Natural killer cell (primary cell): ENCODE data around the gene PTGIS. TPM values are rescaled to one million over a fixed set of nuclear protein-coding genes. Genes with fewer than 3 reads are reported as not detected.

Experiments
- ATAC-seq, 3 donors: fragments of 150-1000 bp in 2 of 3; fragments of 200-7000 bp in 1 of 3; cut with Tn5 transposase; 1 replicate in 1 of 3; 2 replicates in 2 of 3; pipeline ENCODE4 v1.10.0; 2021; ENCODE audit warnings: mild to moderate bottlenecking in 2 of 3, moderate library complexity in 2 of 3
- DNase-seq, 2 donors: peaks; one replicate each; pipeline versions ENCODE4 v3.0.0 to v3.0.0-alpha.2; 2013 to 2021; ENCODE audit warnings: mixed read lengths in 1 of 2
- H3K27ac ChIP-seq: one replicate; pipeline ENCODE4 v1.5.1; 2013; ENCODE audit warnings: mild to moderate bottlenecking, low read length
- H3K27me3 ChIP-seq: one replicate; pipeline ENCODE4 v1.6.1; 2013; ENCODE audit warnings: low read length; ENCODE audit not compliant: control insufficient read depth, insufficient read depth
- H3K36me3 ChIP-seq: one replicate; pipeline ENCODE4 v1.6.1; 2013; ENCODE audit warnings: low read length; ENCODE audit not compliant: control insufficient read depth, insufficient read depth
- H3K4me1 ChIP-seq: one replicate; pipeline ENCODE4 v1.6.1; 2013; ENCODE audit warnings: low read length; ENCODE audit not compliant: control insufficient read depth, insufficient read depth
- H3K4me3 ChIP-seq: one replicate; pipeline ENCODE4 v1.5.1; 2013; ENCODE audit warnings: low read length
- H3K9me3 ChIP-seq: one replicate; pipeline ENCODE4 v1.6.1; 2013; ENCODE audit warnings: low read length; ENCODE audit not compliant: control insufficient read depth, insufficient read depth
- H3K27ac Mint-ChIP-seq, 2 donors: one replicate each; pipeline ENCODE4 v1.8.0; 2022; ENCODE audit warnings: mild to moderate bottlenecking in 2 of 2, mixed read lengths in 2 of 2, moderate library complexity in 1 of 2
- H3K27me3 Mint-ChIP-seq, 2 donors: one replicate each; pipeline ENCODE4 v1.8.0; 2022; ENCODE audit warnings: low read depth in 2 of 2, mixed read lengths in 2 of 2
- H3K36me3 Mint-ChIP-seq: one replicate; pipeline ENCODE4 v1.8.0; 2022; ENCODE audit warnings: mixed read lengths
- H3K4me1 Mint-ChIP-seq, 2 donors: one replicate each; pipeline ENCODE4 v1.8.0; 2022; ENCODE audit warnings: mixed read lengths in 2 of 2
- H3K4me3 Mint-ChIP-seq: one replicate; pipeline ENCODE4 v1.8.0; 2022; ENCODE audit warnings: mild to moderate bottlenecking, moderate library complexity, mixed read lengths
- H3K9me3 Mint-ChIP-seq, 2 donors: one replicate each; pipeline ENCODE4 v1.8.0; 2022; ENCODE audit warnings: mixed read lengths in 2 of 2
- WGBS: methylation state at CpG from one replicate; pipeline ENCODE4 v1.1.7; 2013; ENCODE audit warnings: missing lambda C conversion rate; ENCODE audit not compliant: insufficient coverage; 5-methylcytosine and 5-hydroxymethylcytosine counted together
- intact Hi-C: fragments of 100-400 bp; cut with micrococcal nuclease; formaldehyde crosslinking; loops from one replicate; pipeline ENCODE4 v1.14.2; 2022
- total RNA-seq, 4 donors: library from RNA; stranded (reverse); fragments of 120-200 nt in 1 of 4; gene quantifications; one replicate each; pipeline versions ENCODE4 v1.2.3 to v1.2.4, GENCODE V29; 2013 to 2022
- TF ChIP-seq, protein P1 (sequence below): fragments of 200-600 bp; IDR thresholded peaks from one replicate; pipeline ENCODE4 v1.8.0; 2022; ENCODE audit warnings: antibody characterized with exemption

Gene PTGIS
- total RNA-seq, 3 donors from 2014 or later (not counting 1 experiment from before 2014, with no cell fraction given), result not detected

DNA sequence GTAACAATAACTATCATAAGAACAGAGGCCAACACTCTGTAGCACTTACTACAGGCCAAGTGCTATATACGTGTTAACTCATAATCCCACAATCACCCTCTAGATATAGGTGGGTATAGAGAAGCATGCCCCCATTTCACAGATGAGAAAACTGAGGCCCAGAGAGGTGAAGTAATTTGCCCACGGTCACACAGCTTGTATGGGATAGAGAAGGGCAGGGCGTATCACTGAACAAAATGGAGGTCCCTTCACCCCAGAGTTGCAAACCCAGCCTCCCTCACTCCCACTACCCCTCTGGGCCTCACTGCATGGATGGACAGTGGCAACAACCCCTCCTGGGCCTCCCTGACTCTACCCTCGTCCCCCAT lies 31.8 kb upstream of the PTGIS start:
- Mint-ChIP-seq H3K27ac (no peak overlapping the region), H3K9me3 (no peaks in the 10 kb centered on the region), H3K4me1 (peaks cover 18 to 19% of the 10 kb centered on the region in 2 donors), H3K4me3 (no peak overlapping the region), H3K36me3 (no peaks in the 10 kb centered on the region), H3K27me3 (peaks cover 0 to 3% of the 10 kb centered on the region in 2 donors)
- Histone ChIP-seq H3K36me3 (no peaks in the 10 kb centered on the region), H3K27ac (no peak overlapping the region), H3K9me3 (peaks cover 5% of the 10 kb centered on the region), H3K4me1 (peaks cover 29% of the 10 kb centered on the region), H3K4me3 (no peak overlapping the region), H3K27me3 (no peaks in the 10 kb centered on the region)
- WGBS, result 92% methylated on average over 3 of the region's 4 CpGs
- intact Hi-C loops, result no loop called here
- TF ChIP-seq, protein P1, sequence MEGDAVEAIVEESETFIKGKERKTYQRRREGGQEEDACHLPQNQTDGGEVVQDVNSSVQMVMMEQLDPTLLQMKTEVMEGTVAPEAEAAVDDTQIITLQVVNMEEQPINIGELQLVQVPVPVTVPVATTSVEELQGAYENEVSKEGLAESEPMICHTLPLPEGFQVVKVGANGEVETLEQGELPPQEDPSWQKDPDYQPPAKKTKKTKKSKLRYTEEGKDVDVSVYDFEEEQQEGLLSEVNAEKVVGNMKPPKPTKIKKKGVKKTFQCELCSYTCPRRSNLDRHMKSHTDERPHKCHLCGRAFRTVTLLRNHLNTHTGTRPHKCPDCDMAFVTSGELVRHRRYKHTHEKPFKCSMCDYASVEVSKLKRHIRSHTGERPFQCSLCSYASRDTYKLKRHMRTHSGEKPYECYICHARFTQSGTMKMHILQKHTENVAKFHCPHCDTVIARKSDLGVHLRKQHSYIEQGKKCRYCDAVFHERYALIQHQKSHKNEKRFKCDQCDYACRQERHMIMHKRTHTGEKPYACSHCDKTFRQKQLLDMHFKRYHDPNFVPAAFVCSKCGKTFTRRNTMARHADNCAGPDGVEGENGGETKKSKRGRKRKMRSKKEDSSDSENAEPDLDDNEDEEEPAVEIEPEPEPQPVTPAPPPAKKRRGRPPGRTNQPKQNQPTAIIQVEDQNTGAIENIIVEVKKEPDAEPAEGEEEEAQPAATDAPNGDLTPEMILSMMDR, result no peak
- DNase-seq (no peak), ATAC-seq (no peak)

DNA sequence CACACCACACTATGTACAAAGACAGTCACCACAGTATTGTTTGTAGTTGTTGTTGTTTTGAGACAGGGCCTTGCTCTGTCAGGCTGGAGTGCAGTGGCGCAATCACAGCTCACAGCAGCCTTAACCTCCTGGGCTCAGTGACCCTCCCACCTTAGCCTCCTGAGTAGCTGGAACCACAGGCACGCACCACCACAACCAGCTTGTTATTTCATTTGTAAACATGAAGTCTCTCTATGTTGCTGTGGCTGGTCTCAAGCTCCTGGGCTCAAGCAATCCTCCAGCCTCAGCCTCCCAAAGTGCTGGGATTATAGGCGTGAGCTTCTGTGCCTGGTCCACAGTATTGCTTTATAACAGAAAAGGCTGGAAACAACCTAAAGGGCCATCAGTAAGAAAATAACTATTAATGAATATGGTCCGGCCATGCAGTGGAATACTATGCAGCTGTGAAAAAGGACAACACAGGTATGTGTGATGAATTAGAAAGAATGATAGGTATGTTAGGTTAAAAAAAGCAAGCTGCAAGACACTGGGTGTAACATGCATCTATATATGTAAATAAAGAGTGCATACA lies 30.0 kb upstream of the PTGIS start:
- DNase-seq (no peak), ATAC-seq (no peak)
- intact Hi-C loops, result no loop called here
- H3K27ac ChIP-seq, result no peak overlapping the region
- no peak overlapping the region for H3K4me3 ChIP-seq
- no peaks in the 10 kb centered on the region for H3K9me3 Mint-ChIP-seq
- TF ChIP-seq, protein P1, result no peak
- peaks cover 5% of the 10 kb centered on the region for H3K9me3 ChIP-seq
- no peaks in the 10 kb centered on the region for H3K27me3 ChIP-seq
- H3K36me3 Mint-ChIP-seq, result no peaks in the 10 kb centered on the region
- 100% methylated on average over 4 of the region's 4 CpGs for WGBS
- no peak overlapping the region for H3K4me3 Mint-ChIP-seq
- no peaks in the 10 kb centered on the region for H3K36me3 ChIP-seq
- H3K27me3 Mint-ChIP-seq, result peaks cover 3 to 6% of the 10 kb centered on the region in 2 donors
- H3K4me1 ChIP-seq, result peaks cover 48% of the 10 kb centered on the region
- H3K27ac Mint-ChIP-seq, result no peak overlapping the region
- H3K4me1 Mint-ChIP-seq, result peaks cover 33 to 37% of the 10 kb centered on the region in 2 donors

DNA sequence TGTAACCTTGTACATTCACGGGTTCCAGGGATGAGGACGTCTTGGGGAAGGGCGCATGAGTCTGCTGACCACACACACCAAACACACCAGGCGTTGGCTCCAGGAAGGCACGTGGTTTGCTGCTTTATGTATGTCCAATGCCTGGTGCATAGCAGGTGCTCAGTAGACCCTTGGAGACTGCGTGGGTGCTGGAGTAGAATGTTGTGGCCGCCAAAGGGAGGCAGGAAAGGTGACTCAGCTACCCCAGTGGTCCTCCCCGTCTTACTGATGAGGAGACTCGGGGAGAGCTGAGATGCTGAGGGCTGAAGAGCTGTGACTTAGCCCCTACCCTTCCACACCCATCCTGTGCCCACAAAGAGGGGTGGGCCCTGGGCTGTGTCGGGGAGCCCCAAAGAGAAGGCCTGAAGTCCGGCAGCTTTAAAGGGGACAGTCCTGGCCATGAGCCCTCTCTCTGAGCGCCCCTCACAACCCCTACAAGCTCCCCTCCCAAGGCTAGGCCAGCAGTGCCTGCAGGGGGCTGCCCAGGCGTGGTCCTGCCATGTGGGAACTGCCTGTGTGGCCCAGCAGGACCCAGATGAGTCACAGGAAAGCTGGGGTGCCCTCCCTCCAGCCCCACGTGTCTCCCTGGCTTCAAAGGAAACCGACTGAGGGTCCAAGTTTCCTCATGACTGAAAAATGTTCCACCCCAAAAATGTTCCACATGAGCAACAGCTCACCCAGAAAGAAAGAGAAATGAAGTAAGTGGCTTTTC lies 28.0 kb upstream of the PTGIS start:
- Mint-ChIP-seq H3K4me3 (peak overlapping the region; percentile 43), H3K4me1 (peaks cover 33 to 56% of the 10 kb centered on the region in 2 donors), H3K27me3 (peaks cover 2 to 6% of the 10 kb centered on the region in 2 donors), H3K9me3 (peaks cover 0 to 3% of the 10 kb centered on the region in 2 donors), H3K36me3 (no peaks in the 10 kb centered on the region), H3K27ac (peak overlapping the region; percentile 44 to 87)
- H3K4me1 ChIP-seq, result peaks cover 58% of the 10 kb centered on the region
- WGBS, result 47% methylated on average over 15 of the region's 15 CpGs
- no peaks in the 10 kb centered on the region for H3K27me3 ChIP-seq
- DNase-seq (peak in 1 of 2 donors; percentile 25), ATAC-seq (peak; percentile 28 to 63 (median 36))
- H3K4me3 ChIP-seq, result no peak overlapping the region
- no peaks in the 10 kb centered on the region for H3K36me3 ChIP-seq
- no peak overlapping the region for H3K27ac ChIP-seq
- peaks cover 5% of the 10 kb centered on the region for H3K9me3 ChIP-seq
- TF ChIP-seq, protein P1, result no peak
- intact Hi-C loops, result no loop called here
